Suppressor macrophage treated with lipopolysaccharide for 4 hours (primary cell): ENCODE data around the gene RPL37.
"Not testable (repeated sequence)": the region's sequence is repeated elsewhere in the genome, so short reads cannot be mapped to it uniquely, and the experiment has no call there.

Experiments used
- DNase-seq: peaks from one replicate; pipeline ENCODE4 v3.0.0-alpha.2; 2020

Gene RPL37

GRCh38 chr5:40833712-40834229 is 1.3 kb downstream of the RPL37 start:
- DNase-seq = no peak

- DNase-seq = no peak
Observed at GRCh38 chr5:40832345-40832744, 2.7 kb downstream of the RPL37 start.

GRCh38 chr5:40831346-40832210 is 3.4 kb downstream of the RPL37 start:
- DNase-seq = no peak

- no peak for DNase-seq
Observed at GRCh38 chr5:40829748-40830533, 5.1 kb downstream of the RPL37 start.

- DNase-seq = no peak
Observed at GRCh38 chr5:40828690-40829661, 6.0 kb downstream of the RPL37 start.

GRCh38 chr5:40828021-40828631 is 6.9 kb downstream of the RPL37 start:
- no peak for DNase-seq

GRCh38 chr5:40827188-40827977 is 7.6 kb downstream of the RPL37 start:
- DNase-seq = no peak

- DNase-seq = no peak
Observed at GRCh38 chr5:40826489-40827187, 8.4 kb downstream of the RPL37 start.

GRCh38 chr5:40825461-40826043 is 9.5 kb downstream of the RPL37 start:
- DNase-seq = not testable (repeated sequence)

GRCh38 chr5:40823459-40823858 is 11.6 kb downstream of the RPL37 start:
- DNase-seq = no peak

- DNase-seq = no peak
Observed at GRCh38 chr5:40813698-40814281, 21.2 kb downstream of the RPL37 start.

GRCh38 chr5:40812125-40812524 is 22.9 kb downstream of the RPL37 start:
- no peak for DNase-seq

- no peak for DNase-seq
Observed at GRCh38 chr5:40801771-40802562, 33.1 kb downstream of the RPL37 start.

- no peak for DNase-seq
Observed at GRCh38 chr5:40799258-40799657, 35.8 kb downstream of the RPL37 start.

GRCh38 chr5:40798801-40799210 is 36.2 kb downstream of the RPL37 start:
- no peak for DNase-seq

- peak; percentile 89 for DNase-seq
Observed at GRCh38 chr5:40798012-40798800, 36.8 kb downstream of the RPL37 start, which contains the start of gene PRKAA1. PRKAA1 (minus strand) TSS chr5:40798374; CDS start chr5:40798189, 185 bp downstream.

GRCh38 chr5:40797273-40798011 is 37.6 kb downstream of the RPL37 start:
- peak; percentile 65 for DNase-seq
